DOHH2 (cell line): ENCODE results near the gene ABLIM2.

Experiments used
- H3F3A ChIP-seq: fragments of 200-600 bp; sonication (generic), shearing (Covaris generic); 2 replicates; pipeline ENCODE4 v1.6.0; 2016; ENCODE audit warnings: antibody characterized with exemption, mild to moderate bottlenecking; ENCODE audit not compliant: control insufficient read depth, insufficient read depth
- H3K27ac ChIP-seq: fragments of 200-600 bp; sonication (generic); 2 replicates; pipeline ENCODE4 v1.5.1; 2014; ENCODE audit warnings: low read depth, mild to moderate bottlenecking, low read length, moderate library complexity
- H3K27me3 ChIP-seq: fragments of 200-600 bp; sonication (generic); 2 replicates; pipeline ENCODE4 v1.6.1; 2014; ENCODE audit warnings: mild to moderate bottlenecking, low read length, mixed read lengths; ENCODE audit not compliant: control insufficient read depth
- H3K36me3 ChIP-seq: fragments of 200-600 bp; sonication (generic); 2 replicates; pipeline ENCODE4 v1.6.1; 2014; ENCODE audit warnings: mild to moderate bottlenecking, low read length, moderate library complexity, mixed read lengths; ENCODE audit not compliant: control insufficient read depth
- H3K4me1 ChIP-seq: fragments of 200-600 bp; sonication (generic); 2 replicates; pipeline ENCODE4 v1.6.1; 2014; ENCODE audit warnings: mild to moderate bottlenecking, low read length, mixed read lengths; ENCODE audit not compliant: control insufficient read depth
- H3K4me2 ChIP-seq: fragments of 200-600 bp; sonication (generic); 2 replicates; pipeline ENCODE4 v1.6.0; 2014; ENCODE audit warnings: mild to moderate bottlenecking, low read length, moderate library complexity
- H3K4me3 ChIP-seq: fragments of 200-600 bp; sonication (generic); 2 replicates; pipeline ENCODE4 v1.5.1; 2014; ENCODE audit warnings: mild to moderate bottlenecking, low read length, mixed read lengths
- H3K79me2 ChIP-seq: fragments of 200-600 bp; sonication (generic); 2 replicates; pipeline ENCODE4 v1.6.1; 2014; ENCODE audit warnings: mild to moderate bottlenecking, low read length, mixed read lengths; ENCODE audit not compliant: control insufficient read depth
- H3K9me2 ChIP-seq: fragments of 200-600 bp; sonication (generic); replicated peaks from 2 replicates; pipeline ENCODE4 v1.6.1; 2014; ENCODE audit warnings: mild to moderate bottlenecking, low read length, mixed read lengths; ENCODE audit not compliant: control insufficient read depth
- H3K9me3 ChIP-seq: fragments of 200-600 bp; sonication (generic); 2 replicates; pipeline ENCODE4 v1.6.1; 2014; ENCODE audit warnings: antibody characterized with exemption, low read length, mixed read lengths; ENCODE audit not compliant: control insufficient read depth, insufficient read depth
- H4K20me1 ChIP-seq: fragments of 200-600 bp; sonication (generic); 2 replicates; pipeline ENCODE4 v1.6.0; 2014; ENCODE audit warnings: low read depth, mild to moderate bottlenecking, antibody characterized with exemption, low read length, moderate library complexity; ENCODE audit not compliant: control insufficient read depth, insufficient read depth
- CTCF ChIP-seq: fragments of 200-600 bp; sonication (generic); IDR thresholded peaks from one replicate; pipeline ENCODE4 v1.5.1; 2014; ENCODE audit warnings: antibody characterized with exemption, mild to moderate bottlenecking, low read depth, low read length; ENCODE audit not compliant: poor library complexity, severe bottlenecking
- EZH2phosphoT487 ChIP-seq: fragments of 200-600 bp; sonication (generic); IDR thresholded peaks from 2 replicates; pipeline ENCODE4 v1.6.1; 2017; ENCODE audit warnings: borderline replicate concordance, mild to moderate bottlenecking, antibody characterized with exemption, low read length, moderate library complexity, mixed read lengths

Gene ABLIM2

GRCh38 chr4:8147231-8147970, 11.2 kb downstream of the ABLIM2 start:
- H3K9me2 ChIP-seq: no peaks in the 10 kb centered on the region
- no peaks in the 10 kb centered on the region for H3K79me2 ChIP-seq
- H3K4me3 ChIP-seq: no peak overlapping the region
- no peaks in the 10 kb centered on the region for H4K20me1 ChIP-seq
- H3K9me3 ChIP-seq: no peaks in the 10 kb centered on the region
- H3K4me2 ChIP-seq: no peak overlapping the region
- H3K27me3 ChIP-seq: no peaks in the 10 kb centered on the region
- no peaks in the 10 kb centered on the region for H3K4me1 ChIP-seq
- no peak overlapping the region for H3K27ac ChIP-seq
- TF ChIP-seq CTCF (no peak), EZH2phosphoT487 (no peak)
- no peaks in the 10 kb centered on the region for H3F3A ChIP-seq
- H3K36me3 ChIP-seq: no peaks in the 10 kb centered on the region

DNA sequence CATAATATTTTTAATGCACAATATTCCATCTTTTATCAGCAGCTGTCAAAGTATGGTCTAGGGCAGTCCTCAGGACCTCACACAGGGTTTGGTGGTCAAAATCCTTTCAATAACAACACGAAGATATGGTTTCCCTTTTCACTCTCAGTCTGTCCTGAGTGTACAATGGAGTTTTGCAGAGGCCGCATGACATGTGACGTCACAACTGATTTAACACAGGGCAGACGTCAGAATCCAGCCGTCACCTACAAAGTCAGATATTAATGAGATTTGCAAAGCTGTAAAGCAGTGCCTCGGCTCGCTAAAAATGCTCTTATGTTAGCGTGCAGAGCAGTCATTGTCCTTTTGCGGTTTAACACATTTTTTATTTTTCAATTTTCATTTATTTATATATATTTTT, 12.5 kb downstream of the ABLIM2 start:
- Histone ChIP-seq H3K27me3 (no peaks in the 10 kb centered on the region), H3K4me2 (no peak overlapping the region), H3K4me3 (no peak overlapping the region), H3K9me2 (no peaks in the 10 kb centered on the region), H3K27ac (no peak overlapping the region), H3F3A (no peaks in the 10 kb centered on the region), H3K4me1 (no peaks in the 10 kb centered on the region), H4K20me1 (no peaks in the 10 kb centered on the region), H3K9me3 (no peaks in the 10 kb centered on the region), H3K79me2 (no peaks in the 10 kb centered on the region), H3K36me3 (no peaks in the 10 kb centered on the region)
- TF ChIP-seq EZH2phosphoT487 (no peak), CTCF (no peak)

- Histone ChIP-seq H3K9me3 (no peaks in the 10 kb centered on the region), H3K27ac (no peak overlapping the region), H3F3A (no peaks in the 10 kb centered on the region), H3K79me2 (no peaks in the 10 kb centered on the region), H4K20me1 (no peaks in the 10 kb centered on the region), H3K4me1 (no peaks in the 10 kb centered on the region), H3K4me2 (no peak overlapping the region), H3K4me3 (no peak overlapping the region), H3K36me3 (no peaks in the 10 kb centered on the region), H3K27me3 (no peaks in the 10 kb centered on the region), H3K9me2 (no peaks in the 10 kb centered on the region)
- TF ChIP-seq EZH2phosphoT487 (no peak), CTCF (no peak)
Measured at GRCh38 chr4:8144359-8144758, 14.3 kb downstream of the ABLIM2 start.
